ENCODE data around the gene CACNA2D4.

The CACNA2D4 gene

DNA sequence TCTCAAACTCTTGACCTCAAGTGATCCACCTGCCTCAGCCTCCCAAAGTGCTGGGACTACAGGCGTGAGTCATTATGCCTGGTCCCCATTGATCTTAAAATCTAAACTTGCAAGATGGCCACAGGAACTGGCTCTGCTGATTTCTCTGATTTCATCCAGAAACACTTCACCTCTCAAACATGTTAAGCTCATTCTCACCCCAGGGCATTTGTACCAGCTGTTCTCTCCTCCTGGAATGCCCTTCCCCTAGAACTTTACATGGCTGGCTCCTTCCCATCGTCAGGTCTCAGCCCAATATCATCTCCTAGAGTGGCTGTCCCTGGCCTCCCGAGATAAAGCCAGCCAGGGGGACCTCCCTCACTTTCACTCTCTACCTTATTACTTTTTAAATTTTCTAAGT lies 103.3 kb downstream of the CACNA2D4 start:
- DNase-seq (ENCODE audit: low read depth), result no peak

DNA sequence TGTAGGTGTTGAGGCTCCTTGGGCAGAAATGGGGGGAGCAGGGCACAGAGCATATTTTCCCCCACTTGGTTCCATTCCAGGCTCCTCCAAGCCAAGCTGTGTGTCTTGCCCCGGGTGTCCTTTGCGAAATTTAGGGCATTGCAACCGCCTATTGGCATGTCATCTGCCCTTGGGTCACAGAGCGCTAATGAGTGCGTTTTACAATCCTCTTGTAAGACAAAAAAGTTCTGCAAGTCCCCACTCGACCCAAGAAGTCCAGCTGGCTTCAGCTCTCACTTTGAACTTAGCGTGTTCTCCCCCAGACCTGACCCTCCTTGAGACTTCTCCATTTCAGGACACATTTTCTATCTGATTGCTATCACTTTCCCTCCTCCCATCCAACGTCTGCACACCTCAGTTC lies 104.2 kb downstream of the CACNA2D4 start:
- DNase-seq (ENCODE audit: low read depth), result no peak

DNA sequence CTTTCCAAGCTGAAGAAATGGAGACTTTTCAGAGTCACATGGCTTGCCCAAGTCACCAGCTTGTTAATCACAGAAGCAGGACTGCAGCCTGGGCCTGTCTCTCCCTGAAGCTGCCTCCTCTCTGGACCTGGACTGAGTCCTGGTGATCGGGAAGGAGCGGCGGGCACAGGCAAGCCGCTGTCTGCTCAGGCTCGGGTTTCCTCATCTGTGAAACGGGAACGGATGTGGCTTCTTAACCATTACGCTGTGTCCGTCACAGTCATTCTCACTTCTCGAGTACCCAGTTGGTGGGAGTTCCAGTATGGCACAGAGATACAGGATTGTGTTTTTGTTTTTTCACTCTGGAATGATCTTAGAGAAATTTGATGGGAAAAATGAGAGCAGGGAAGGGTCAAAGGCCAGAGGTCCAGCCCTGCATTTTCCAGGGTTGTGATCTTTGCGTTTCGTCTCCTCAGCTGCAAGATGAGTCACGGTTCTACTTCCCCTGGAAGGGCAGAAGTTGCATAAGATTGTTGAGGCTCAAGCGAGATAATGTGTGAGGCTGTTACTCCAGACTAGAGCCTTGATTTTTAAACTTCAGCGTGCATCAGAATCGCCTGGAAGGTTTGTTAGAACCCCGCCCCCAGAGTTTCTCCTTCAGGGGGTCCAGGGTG lies 105.7 kb downstream of the CACNA2D4 start:
- no peak for DNase-seq (ENCODE audit: low read depth)

DNA sequence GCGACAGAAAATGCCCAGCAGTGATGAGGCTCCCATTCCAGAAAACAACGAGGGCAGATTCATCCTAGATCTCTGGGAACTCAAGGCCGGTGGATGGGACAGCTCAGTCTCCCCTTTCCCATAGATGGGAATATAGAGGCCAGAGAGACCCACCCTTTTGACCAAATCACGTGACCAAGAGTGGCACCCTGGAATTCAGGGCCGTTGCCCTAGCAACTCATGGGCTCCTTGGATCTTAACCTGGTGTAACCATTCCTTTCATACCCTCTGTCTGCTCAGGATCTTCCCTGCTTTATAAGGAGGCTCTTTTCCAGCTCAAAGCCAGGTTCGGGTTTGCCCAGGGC lies 106.5 kb downstream of the CACNA2D4 start:
- DNase-seq (ENCODE audit: low read depth), result no peak

DNA sequence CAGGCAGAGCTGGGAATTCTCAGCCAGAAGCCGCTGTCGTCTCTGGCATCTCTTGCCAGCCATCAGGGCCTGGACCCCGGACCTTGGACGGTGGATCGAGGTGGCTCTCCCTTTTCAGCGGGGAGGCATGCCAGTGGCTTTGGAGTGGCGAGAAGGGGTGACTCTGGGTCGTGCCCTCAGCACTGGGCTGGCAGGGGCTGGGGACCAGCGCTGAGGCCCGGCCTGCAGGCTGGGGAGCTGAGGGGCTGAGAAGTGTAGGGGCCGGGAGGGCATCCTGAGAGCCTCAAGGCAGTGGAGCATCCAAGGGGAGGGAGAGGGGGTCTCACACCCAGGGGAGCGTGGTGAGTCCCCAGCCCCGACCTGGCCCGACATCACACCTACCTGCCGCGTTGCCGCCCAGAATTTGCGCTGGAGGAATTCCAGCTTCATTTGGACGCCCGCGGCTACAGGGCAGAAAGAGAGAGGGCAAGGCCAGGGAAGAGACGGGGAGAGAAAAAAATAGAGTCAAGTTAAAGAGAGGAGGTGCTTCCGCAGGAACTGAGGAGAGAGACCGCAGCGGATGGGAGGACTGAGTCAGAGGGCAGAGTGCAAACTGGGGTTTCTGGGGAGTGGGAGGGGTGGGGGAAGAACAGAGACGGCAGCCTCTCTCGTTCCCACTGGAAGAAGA lies 107.0 kb downstream of the CACNA2D4 start:
- no peak for DNase-seq (ENCODE audit: low read depth)

DNA sequence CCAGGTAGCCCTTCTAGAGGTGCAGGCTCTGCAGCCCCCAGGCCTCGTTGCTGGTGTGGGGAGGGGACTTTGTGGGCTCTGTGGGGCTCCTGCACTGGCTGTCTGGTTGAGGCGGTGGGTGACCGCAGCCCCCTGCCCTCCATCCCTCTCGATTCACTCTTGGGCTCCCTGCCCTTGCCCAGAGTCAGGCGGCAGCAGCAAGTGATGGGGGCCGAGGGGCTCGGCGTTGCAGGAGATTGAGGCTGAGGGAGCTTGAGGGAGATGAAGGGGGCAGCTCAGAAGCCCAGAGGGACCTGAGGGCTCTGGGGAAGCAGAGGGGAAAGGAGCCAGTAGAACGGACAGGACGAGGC lies 107.5 kb downstream of the CACNA2D4 start:
- DNase-seq (ENCODE audit: low read depth), result no peak

DNA sequence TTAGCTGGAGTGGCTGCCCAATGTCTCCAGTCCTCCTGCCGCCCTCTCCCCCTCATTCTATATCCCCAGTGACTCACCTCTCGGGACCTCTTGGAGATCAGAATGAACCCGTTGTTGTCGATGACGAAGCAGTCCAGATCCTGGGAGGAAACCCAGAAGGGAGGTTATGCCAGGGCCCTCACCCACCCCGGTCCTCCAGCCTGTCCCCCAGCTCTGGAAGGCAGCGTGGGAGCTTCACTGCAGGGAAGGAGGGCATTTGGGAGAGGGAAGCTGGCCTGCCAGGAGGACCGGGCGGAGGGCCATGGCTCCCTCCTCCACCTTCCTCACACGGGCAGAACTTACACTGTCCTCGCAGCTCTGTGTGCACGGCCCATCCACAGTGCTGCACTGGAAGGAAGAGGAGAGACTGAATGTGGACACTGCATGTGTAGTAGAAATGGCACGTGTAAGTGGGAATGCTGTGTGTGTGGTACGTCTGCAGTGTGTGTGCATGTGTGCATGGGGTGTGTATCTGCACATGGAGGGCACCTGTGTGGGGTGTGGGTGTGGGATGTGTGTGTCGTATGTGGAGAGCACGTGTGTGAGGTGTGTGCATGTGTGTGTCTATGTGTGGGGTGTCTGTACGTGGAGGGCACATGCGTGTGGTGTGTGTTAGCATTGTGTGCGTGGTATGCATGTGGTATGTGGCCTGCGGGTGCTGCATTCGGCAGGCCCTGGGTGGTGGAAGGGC lies 108.1 kb downstream of the CACNA2D4 start:
- no peak for DNase-seq (ENCODE audit: low read depth)

DNA sequence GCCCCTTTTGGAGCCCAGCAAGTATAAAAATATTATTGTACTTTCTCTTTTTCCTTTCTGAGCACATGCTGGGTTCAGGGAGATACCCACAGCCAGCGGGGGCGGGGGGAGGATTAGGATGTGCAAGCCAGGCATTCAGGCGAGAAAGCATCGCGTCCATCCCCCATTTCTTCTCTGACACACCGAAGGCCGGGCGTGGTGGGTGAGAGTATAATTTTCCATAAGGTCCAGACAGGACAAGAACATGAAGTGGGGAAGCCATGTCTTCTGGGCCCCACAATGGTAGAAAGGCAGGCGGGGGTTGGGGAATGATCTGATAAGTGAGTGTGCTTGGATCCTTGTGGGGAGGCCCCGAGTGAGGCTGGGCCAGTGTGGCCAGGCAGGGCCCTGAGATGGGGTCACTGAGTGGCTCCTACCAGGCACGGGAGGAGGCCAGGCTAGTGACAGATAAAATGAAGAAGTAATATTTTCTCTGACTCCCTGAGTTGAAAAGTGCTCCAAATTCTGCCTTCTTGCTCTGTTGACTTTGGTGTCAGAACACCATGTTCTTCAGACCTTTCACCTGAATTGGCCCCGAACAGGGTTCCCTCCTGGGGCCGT lies 108.8 kb downstream of the CACNA2D4 start:
- no peak for DNase-seq (ENCODE audit: low read depth)

DNA sequence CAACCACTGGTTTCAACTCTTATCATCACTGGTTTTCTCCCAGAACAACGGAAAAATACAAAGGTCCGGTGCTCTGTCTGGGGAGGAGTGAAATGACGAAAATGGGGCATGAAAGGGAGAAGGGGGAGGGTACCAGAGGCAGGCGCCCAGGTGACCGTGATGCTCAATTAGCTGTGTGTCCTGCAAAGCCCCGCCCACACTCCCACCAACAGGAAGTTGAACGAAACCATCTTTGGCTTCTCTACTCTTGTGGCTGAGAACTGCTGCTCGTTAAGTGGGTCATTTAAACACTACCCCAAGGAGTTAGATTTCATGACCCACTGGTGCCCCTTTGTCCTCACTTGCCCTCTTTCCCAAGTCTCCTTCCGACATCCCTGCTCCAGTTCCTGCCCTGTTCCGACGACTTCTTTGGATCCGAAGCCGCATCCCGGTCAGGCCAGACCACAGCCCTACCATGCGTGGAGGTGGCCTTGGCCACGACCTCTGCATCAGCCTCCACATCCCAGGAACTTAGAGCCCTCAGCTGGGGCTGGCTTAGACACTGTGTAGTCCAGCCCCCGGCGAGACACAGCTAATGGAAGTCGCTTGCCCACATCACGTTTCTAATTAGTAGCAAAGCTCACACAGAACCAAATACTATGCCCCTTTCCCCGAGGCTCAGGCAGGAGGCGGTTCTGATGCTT lies 109.5 kb downstream of the CACNA2D4 start:
- DNase-seq (ENCODE audit: low read depth), result no peak

DNA sequence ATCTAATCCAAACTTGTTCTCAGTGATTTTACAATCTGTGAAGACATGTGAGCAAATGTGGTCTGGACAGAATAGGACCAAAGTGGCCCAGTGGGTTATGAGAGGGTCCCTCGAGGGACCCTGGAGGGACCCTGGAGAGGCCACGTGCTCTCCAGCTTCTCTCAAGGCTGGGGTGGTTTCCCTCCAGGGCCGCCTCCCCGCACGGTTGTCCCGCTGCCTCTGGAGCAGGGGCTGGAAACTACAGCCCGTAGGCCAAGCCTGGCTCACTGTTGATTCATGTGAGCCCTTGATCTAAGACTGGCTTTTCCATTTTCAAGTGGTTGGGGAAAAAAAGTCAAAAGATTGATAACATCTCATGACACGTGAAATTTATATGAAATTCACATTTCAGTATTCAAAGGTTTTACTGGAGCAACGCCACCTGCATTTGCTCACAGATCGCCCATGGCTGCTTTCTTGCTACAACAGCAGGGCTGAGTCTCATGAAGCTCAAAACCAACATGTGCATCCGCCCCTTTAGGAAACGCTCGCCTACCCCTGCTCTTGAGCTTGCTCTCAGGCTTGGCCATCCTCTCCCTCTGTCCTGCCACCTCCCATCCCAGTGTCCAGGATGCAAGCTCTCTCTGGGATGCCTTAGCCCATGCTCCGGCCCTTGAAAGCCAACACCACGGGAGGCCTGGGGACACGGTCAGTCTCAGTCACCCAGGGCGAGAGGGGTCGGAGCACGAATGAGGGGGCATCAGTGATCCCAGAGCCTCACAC lies 110.2 kb downstream of the CACNA2D4 start:
- no peak for DNase-seq (ENCODE audit: low read depth)

DNA sequence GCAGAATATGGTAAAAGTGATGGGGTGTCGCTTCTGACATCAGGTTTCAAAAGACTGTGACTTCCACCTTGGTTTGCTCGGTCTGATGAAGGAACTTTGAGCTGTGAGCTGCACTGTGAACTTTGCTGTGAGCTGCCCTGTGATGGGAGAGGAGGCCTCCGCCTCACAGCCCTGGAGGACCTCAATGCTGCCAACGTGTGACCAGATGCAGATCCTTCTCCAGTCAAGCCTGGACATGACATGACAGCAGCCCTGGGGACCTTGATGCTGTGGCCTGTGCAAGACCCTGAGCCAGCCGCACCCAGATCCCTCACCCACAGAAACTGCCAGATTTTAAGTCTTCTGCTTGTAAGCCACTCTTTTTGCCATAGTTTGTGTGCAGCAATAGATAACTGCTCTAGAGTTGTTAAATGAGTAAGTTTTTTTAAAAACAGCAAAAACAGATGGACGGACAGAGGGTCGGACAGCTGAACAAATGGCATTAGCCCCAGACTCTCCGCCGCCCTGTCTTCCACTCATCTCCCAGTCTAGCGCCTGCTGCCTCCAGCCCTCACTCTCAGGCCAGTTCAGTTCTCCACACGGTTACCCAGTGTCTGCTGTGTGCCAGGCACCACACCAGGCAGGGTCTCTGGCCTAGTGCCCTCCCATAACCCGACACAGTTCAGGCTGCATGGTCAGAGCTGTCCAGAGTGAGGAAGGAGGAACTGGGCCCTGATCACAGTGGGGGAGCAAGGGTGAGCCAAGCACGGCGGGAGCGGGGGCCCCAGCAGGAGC lies 111.2 kb downstream of the CACNA2D4 start:
- no peak for DNase-seq (ENCODE audit: low read depth)

DNA sequence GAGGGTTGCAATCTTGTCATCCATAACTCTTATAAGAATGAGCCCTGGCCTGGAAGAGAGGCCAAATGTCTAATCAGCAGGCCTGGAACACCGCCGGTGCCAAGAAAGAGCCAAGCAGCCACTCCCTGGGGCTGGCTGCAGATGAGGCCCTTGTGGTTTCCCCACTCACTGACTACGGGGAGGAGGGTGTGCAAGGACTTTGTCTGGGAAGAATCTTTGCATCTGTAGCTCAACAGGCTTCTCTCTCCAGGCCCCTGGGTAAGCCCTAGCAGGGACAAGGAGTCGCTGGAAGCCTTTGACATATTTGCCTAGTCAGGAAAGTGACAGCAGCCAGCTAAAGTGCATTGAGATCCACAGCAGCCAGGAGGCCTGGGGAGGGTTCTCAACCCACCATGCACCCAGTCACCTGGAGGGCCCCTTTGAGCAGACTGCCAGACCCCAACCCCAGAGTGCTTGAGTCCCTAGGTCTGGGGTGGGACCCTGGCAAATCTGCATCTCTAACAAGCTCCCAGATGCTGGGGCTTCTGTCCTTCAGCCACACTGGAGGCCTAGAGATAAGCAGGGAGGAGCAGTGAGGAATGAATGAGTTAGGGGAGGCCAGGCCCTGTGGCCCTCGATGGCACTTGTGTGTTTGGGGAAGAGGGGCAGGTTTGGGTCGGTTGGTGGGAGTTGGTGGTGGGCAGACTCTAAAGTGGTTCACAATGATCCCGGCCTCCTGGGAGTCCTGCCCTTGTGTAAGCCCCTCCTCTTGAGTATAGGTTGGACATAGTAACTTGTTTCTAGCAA lies 112.0 kb downstream of the CACNA2D4 start:
- no peak for DNase-seq (ENCODE audit: low read depth)

DNA sequence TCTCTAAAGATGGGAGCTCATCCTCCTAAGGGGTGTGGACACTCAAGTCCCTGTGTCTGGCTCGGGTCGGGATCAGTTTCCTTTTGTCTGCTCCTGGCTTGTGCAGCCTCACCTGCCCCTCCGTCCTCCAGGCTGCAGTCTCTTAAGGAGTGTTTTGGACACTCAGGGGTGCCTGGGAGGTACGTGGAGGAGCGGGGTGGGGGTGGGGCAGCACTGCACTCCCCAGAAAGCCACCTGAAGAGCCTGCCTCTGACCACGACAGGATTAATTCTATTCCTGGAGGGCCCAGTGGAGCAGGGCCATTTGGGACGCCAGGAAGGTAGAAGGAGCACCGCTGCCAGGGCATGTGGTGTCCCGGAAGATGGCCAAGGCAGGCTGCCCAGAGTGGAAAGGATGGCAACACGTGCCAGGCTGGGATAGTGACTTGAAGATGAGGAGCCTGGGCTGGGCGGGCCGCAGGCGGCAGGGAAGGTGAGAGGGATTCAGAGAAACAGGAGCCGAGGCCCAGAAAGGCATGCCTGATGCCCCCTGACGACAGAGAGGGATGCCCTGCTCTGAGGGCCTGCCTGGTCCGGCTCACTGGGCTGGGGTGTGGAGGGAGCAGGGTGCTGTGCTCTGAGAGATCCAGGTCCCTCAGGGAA lies 112.9 kb downstream of the CACNA2D4 start:
- DNase-seq (ENCODE audit: low read depth), result no peak

DNA sequence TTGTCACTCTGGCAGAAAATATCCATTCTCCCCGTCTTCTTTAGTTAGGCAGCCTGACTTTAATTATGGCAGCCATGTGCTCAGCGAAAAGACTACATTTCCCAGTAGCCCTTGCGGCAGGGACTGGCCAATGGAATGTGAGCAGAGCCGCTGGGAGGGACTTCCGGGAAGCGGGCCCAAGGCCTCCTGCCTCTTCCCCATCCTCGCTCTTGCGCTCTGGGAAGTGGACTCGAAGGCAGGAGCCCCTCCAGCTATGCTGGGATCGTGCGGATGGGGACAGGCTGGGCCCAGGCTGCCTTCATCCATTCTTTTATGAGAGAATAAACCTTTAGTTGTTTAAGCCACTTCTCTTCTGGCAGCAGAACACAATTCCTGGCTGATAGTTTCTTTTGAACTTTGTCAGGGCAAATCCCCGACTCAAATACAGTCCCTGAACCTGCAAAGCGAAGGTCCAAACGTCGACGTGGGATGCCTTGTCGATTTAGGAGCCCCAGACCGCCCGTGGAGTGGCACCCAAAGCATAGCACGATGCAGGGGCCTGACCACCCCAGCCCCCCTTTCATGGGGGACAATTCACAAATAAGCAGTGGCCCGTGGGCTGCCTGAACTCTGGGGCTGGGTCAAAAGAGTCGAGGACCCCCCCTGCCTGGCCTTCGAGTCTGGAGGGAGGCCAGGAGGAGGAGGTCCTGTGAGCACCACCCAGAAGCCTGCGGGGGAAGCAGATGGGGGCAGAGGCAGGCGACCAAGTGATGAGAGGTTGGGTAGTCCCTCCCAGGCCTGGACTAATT lies 113.7 kb downstream of the CACNA2D4 start:
- DNase-seq (ENCODE audit: low read depth), result peak; percentile 81

DNA sequence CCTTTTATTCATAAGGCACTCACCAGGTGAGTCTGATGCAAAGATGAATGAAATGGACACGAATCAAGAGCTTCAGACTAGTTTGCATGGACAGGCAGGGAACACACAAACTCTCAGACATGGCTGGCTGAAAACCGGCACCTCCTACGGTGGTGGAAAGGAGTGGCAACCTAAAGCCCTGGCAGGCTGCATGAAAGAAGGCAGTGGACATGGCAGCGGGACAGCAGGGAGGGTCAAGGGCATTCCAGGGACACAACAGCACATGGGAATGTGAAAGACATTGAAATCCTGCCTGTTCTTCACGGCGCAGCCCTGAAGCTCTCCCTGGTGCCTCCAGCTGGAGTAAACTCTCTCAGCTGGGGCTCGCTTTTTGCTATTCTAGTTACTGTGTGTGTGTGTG lies 114.7 kb downstream of the CACNA2D4 start:
- DNase-seq (ENCODE audit: low read depth), result no peak

DNA sequence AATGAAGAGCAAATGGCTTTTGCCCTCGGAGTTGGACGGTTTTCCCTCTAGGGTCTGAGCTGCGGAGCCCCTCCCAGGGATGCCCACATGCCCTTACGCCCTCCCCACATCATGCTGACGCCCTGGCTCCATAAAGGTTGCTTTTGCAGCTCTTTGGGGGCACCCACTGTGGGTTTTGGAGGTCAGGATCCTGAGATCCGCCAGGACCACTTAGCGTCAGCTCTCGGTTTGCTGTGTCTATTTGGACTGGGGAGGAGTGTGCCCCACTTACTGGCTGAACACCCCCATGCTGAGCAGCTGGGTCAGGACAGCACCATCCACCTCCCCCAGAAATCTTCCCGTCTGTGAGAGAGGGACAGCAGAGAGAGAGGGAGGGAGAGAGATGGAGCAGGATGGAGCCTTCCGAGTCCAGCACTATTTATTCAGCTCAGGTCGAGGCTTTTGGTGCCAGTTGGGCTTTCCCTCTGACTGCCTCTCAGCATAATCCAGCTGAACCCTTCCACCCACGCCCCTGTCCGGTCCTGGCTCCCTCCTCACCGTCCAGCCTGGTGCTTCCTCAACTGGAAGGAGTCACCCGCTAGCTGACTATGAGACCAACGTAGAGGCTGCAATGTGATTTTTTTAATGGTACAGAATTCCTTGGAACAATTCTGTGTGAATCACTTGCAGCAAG lies 117.0 kb downstream of the CACNA2D4 start:
- no peak for DNase-seq (ENCODE audit: low read depth)

DNA sequence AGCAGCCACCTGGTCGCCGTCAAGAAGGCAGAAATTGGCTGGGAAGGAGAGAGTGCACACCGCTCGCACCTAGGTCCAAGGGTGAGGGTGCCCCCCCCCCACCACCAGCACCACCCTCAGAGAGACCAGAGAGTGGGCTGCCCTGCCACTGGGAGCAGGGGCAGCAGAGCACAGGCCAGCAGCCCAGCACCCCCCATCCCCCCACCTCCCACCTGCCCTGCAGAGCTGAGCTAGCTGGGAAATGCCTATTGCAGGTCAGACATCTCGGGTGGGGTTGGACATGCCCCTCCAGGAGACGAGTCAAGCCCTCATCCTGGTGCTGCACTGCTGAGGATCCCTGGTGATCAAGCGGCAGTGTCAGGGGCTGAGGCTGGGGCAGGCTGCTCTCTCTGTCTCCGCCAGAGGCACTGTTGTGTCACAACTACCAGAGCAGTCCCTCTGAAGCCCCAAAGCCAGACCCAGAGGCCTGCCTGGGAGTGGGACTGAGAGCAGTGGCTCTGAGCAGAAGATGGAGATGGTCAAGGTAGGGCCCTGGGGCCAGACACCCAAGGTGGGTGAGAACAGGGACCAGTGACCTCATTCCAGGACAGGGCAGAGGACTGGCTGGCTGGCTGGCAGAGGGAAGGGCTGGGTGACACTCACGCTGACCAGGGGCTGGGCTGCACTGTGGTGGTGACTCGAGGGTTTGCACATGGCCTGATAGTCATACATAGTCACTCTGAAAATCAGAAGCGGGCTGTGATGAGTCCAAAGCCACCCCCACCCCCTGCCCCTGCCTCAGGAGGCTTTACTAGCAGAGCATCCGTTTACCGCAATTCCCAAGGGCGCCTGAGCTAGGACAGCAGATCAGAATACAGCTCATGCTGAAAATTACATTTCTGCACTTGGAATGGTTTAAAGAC lies 117.8 kb downstream of the CACNA2D4 start:
- DNase-seq (ENCODE audit: low read depth), result no peak
